ENCODE data around the gene ACOT13. TPM values are rescaled to one million over a fixed set of nuclear protein-coding genes. Genes with fewer than 3 reads are reported as not detected.

The ACOT13 gene
- polyA plus RNA-seq, 3 donors, result 1.7 to 20.1 (median 14.5) TPM

DNA sequence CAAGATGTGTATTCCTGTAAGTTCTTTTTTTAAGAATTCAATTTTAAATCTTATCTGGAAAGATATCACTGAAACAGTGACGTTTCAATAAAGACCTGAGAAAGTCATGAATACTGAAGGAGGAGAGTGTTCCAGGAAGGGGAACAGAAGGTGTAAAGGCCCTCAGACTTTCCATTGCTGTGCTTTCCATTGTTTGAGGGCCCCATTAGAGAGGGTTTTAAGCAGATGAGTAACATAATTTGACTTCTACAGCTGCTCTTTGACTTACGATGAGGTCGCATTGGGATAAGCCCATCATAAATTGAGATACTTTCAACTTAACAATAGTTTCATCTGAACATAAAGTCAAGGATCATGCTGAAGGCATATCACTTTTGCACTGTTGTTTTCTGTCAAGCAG is 24.7 kb downstream of the ACOT13 start:
- H3K36me3 ChIP-seq (replicated peaks in 1 of 2; ENCODE audit: control insufficient read depth in 1 of 2, insufficient read depth in 2 of 2, low read length in 2 of 2), result no peaks in the 10 kb centered on the region
- Mint-ChIP-seq H3K27ac (no peak overlapping the region), H3K4me3 (no peak overlapping the region), H3K27me3 (ENCODE audit: low read depth in 3 of 3) (no peaks in the 10 kb centered on the region), H3K4me1 (peaks cover 8% of the 10 kb centered on the region), H3K36me3 (peaks cover 0 to 6% of the 10 kb centered on the region in 2 donors), H3K9me3 (no peaks in the 10 kb centered on the region)
- H4K20me1 ChIP-seq (ENCODE audit: insufficient read depth, low read length), result no peaks in the 10 kb centered on the region
- no peaks in the 10 kb centered on the region for H3K9me3 ChIP-seq (replicated peaks in 1 of 2; ENCODE audit: control insufficient read depth in 1 of 2, insufficient read depth in 1 of 2, low read length in 2 of 2)
- DNase-seq, result no peak
- no peaks in the 10 kb centered on the region for H3K79me2 ChIP-seq (ENCODE audit: insufficient read depth, low read length)
- no peak overlapping the region for H3K9ac ChIP-seq (ENCODE audit: insufficient read depth, low read length, poor library complexity, severe bottlenecking)
- H3K27ac ChIP-seq (ENCODE audit: low read depth in 1 of 2, low read length in 2 of 2), result no peak overlapping the region
- H2AFZ ChIP-seq (ENCODE audit: insufficient read depth, low read depth, low read length, poor library complexity, severe bottlenecking), result no peak overlapping the region
- H3K4me2 ChIP-seq (replicated peaks; ENCODE audit: extremely low read depth, low read length, poor library complexity, severe bottlenecking), result no peak overlapping the region
- peaks cover 6 to 7% of the 10 kb centered on the region in 2 donors for H3K4me1 ChIP-seq (ENCODE audit: control insufficient read depth in 1 of 2, insufficient read depth in 2 of 2, low read length in 2 of 2)
- H3K4me3 ChIP-seq (replicated peaks in 1 of 3; ENCODE audit: low read depth in 2 of 3, low read length in 3 of 3), result no peak overlapping the region
- TF ChIP-seq, protein P1, sequence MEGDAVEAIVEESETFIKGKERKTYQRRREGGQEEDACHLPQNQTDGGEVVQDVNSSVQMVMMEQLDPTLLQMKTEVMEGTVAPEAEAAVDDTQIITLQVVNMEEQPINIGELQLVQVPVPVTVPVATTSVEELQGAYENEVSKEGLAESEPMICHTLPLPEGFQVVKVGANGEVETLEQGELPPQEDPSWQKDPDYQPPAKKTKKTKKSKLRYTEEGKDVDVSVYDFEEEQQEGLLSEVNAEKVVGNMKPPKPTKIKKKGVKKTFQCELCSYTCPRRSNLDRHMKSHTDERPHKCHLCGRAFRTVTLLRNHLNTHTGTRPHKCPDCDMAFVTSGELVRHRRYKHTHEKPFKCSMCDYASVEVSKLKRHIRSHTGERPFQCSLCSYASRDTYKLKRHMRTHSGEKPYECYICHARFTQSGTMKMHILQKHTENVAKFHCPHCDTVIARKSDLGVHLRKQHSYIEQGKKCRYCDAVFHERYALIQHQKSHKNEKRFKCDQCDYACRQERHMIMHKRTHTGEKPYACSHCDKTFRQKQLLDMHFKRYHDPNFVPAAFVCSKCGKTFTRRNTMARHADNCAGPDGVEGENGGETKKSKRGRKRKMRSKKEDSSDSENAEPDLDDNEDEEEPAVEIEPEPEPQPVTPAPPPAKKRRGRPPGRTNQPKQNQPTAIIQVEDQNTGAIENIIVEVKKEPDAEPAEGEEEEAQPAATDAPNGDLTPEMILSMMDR (IDR thresholded peaks at IDR 0.05), result no peak
- 95% methylated on average over 3 of the region's 3 CpGs for WGBS (ENCODE audit: insufficient coverage)
- no peaks in the 10 kb centered on the region for H3K27me3 ChIP-seq (ENCODE audit: control insufficient read depth in 2 of 2, insufficient read depth in 2 of 2, low read length in 2 of 2)
- intact Hi-C loops (cut with micrococcal nuclease), result loop anchor here in 1 of 2 donors (10.0 kb wide), 1 partner anchor 257 kb away; no protein-coding TSS in a partner anchor

DNA sequence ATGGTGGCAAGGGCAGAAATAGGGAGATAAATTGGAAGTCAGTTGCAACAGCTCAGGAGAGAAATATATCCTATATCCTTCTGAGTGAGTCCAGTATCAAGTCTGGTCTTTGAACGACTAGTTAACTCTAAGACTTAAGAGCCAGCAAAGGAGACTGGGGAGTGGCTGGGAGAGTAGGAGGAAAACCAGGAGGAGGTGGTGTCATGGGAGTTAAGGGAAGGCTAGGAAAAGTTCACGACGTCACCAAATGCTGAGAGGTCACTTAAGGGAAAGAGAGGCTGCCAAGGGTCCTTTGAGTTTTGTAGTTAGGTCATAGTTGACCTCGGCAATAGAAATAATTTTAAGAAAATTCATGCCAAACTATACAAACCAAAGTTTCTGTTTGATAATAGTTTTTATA is 25.1 kb downstream of the ACOT13 start:
- Histone ChIP-seq H3K27me3 (ENCODE audit: control insufficient read depth in 2 of 2, insufficient read depth in 2 of 2, low read length in 2 of 2) (no peaks in the 10 kb centered on the region), H3K4me3 (replicated peaks in 1 of 3; ENCODE audit: low read depth in 2 of 3, low read length in 3 of 3) (no peak overlapping the region), H3K4me2 (replicated peaks; ENCODE audit: extremely low read depth, low read length, poor library complexity, severe bottlenecking) (no peak overlapping the region), H2AFZ (ENCODE audit: insufficient read depth, low read depth, low read length, poor library complexity, severe bottlenecking) (no peak overlapping the region), H3K9ac (ENCODE audit: insufficient read depth, low read length, poor library complexity, severe bottlenecking) (no peak overlapping the region), H3K36me3 (replicated peaks in 1 of 2; ENCODE audit: control insufficient read depth in 1 of 2, insufficient read depth in 2 of 2, low read length in 2 of 2) (no peaks in the 10 kb centered on the region), H4K20me1 (ENCODE audit: insufficient read depth, low read length) (no peaks in the 10 kb centered on the region), H3K9me3 (replicated peaks in 1 of 2; ENCODE audit: control insufficient read depth in 1 of 2, insufficient read depth in 1 of 2, low read length in 2 of 2) (no peaks in the 10 kb centered on the region), H3K27ac (ENCODE audit: low read depth in 1 of 2, low read length in 2 of 2) (no peak overlapping the region), H3K4me1 (ENCODE audit: control insufficient read depth in 1 of 2, insufficient read depth in 2 of 2, low read length in 2 of 2) (peaks cover 1 to 2% of the 10 kb centered on the region in 2 donors), H3K79me2 (ENCODE audit: insufficient read depth, low read length) (no peaks in the 10 kb centered on the region)
- Mint-ChIP-seq H3K27me3 (ENCODE audit: low read depth in 3 of 3) (no peaks in the 10 kb centered on the region), H3K4me1 (peaks cover 3% of the 10 kb centered on the region), H3K9me3 (no peaks in the 10 kb centered on the region), H3K27ac (no peak overlapping the region), H3K4me3 (no peak overlapping the region), H3K36me3 (peaks cover 0 to 6% of the 10 kb centered on the region in 2 donors)
- DNase-seq, result no peak
- TF ChIP-seq, protein P1 (IDR thresholded peaks at IDR 0.05), result no peak
- intact Hi-C loops (cut with micrococcal nuclease), result loop anchor here in 1 of 2 donors (10.0 kb wide), 1 partner anchor 257 kb away; no protein-coding TSS in a partner anchor
- WGBS (ENCODE audit: insufficient coverage), result 100% methylated on average over 1 of the region's 4 CpGs

Measured in CD14-positive monocyte (primary cell).